ENCODE results near the gene CCDC171.
A peak's percentile ranks its signal among the peaks of the same experiment; 100 is the strongest.
"Not testable (repeated sequence)": the region's sequence is repeated elsewhere in the genome, so short reads cannot be mapped to it uniquely, and the experiment has no call there.

Gene CCDC171

GRCh38 chr9:15670246-15670645 is 117.4 kb downstream of the CCDC171 start:
- Histone ChIP-seq H3K9me3 (ENCODE audit: low read length) (no peaks in the 10 kb centered on the region), H2AFZ (ENCODE audit: low read depth, low read length) (no peak overlapping the region), H3K27me3 (ENCODE audit: insufficient read depth, low read length) (no peaks in the 10 kb centered on the region), H3K36me3 (ENCODE audit: insufficient read depth, low read length) (no peaks in the 10 kb centered on the region), H3K4me1 (ENCODE audit: insufficient read depth, low read length) (no peaks in the 10 kb centered on the region), H3K4me3 (ENCODE audit: low read length) (no peak overlapping the region)

DNA sequence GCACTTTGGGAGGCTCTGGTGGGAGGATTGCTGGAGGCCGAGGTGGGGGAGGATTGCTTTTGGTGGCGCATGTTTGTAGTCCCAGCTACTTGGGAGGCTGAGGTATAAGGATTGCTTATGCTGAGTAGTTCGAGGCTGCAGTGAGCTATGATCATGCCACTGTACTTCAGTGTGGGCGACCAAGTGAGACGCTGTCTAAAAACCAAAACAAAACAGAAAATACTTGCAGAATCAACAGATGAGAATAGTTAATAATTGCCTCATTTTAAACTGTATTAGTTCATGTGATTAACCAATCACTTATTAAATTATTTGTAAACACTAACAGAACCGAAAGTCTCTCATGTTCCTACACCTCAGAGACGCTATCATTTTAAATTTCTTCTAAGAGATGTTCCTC is 118.1 kb downstream of the CCDC171 start:
- Histone ChIP-seq H2AFZ (ENCODE audit: low read depth, low read length) (no peak overlapping the region), H3K27me3 (ENCODE audit: insufficient read depth, low read length) (no peaks in the 10 kb centered on the region), H3K36me3 (ENCODE audit: insufficient read depth, low read length) (no peaks in the 10 kb centered on the region), H3K4me3 (ENCODE audit: low read length) (no peak overlapping the region), H3K9me3 (ENCODE audit: low read length) (no peaks in the 10 kb centered on the region), H3K4me1 (ENCODE audit: insufficient read depth, low read length) (no peaks in the 10 kb centered on the region)

GRCh38 chr9:15693701-15694100 is 140.9 kb downstream of the CCDC171 start:
- Histone ChIP-seq H3K4me3 (ENCODE audit: low read length) (no peak overlapping the region), H2AFZ (ENCODE audit: low read depth, low read length) (no peak overlapping the region), H3K9me3 (ENCODE audit: low read length) (peaks cover 3% of the 10 kb centered on the region), H3K4me1 (ENCODE audit: insufficient read depth, low read length) (no peaks in the 10 kb centered on the region), H3K36me3 (ENCODE audit: insufficient read depth, low read length) (no peaks in the 10 kb centered on the region), H3K27me3 (ENCODE audit: insufficient read depth, low read length) (no peaks in the 10 kb centered on the region)

GRCh38 chr9:15696979-15697378 is 144.1 kb downstream of the CCDC171 start:
- H3K36me3 ChIP-seq (ENCODE audit: insufficient read depth, low read length): no peaks in the 10 kb centered on the region
- no peak overlapping the region for H2AFZ ChIP-seq (ENCODE audit: low read depth, low read length)
- no peaks in the 10 kb centered on the region for H3K9me3 ChIP-seq (ENCODE audit: low read length)
- no peak overlapping the region for H3K4me3 ChIP-seq (ENCODE audit: low read length)
- H3K27me3 ChIP-seq (ENCODE audit: insufficient read depth, low read length): no peaks in the 10 kb centered on the region
- no peaks in the 10 kb centered on the region for H3K4me1 ChIP-seq (ENCODE audit: insufficient read depth, low read length)

- H3K9me3 ChIP-seq (ENCODE audit: low read length): no peaks in the 10 kb centered on the region
- no peaks in the 10 kb centered on the region for H3K4me1 ChIP-seq (ENCODE audit: insufficient read depth, low read length)
- H3K27me3 ChIP-seq (ENCODE audit: insufficient read depth, low read length): no peaks in the 10 kb centered on the region
- H3K36me3 ChIP-seq (ENCODE audit: insufficient read depth, low read length): no peaks in the 10 kb centered on the region
- H3K4me3 ChIP-seq (ENCODE audit: low read length): no peak overlapping the region
- H2AFZ ChIP-seq (ENCODE audit: low read depth, low read length): no peak overlapping the region
Measured at GRCh38 chr9:15697446-15697851, 144.6 kb downstream of the CCDC171 start.

- not testable (repeated sequence) for H3K27me3 ChIP-seq (ENCODE audit: insufficient read depth, low read length); H3K9me3 ChIP-seq (ENCODE audit: low read length)
Measured at GRCh38 chr9:15699876-15700559, 147.2 kb downstream of the CCDC171 start.

GRCh38 chr9:15707000-15707399 is 154.2 kb downstream of the CCDC171 start:
- Histone ChIP-seq H3K4me1 (ENCODE audit: insufficient read depth, low read length) (no peaks in the 10 kb centered on the region), H3K27me3 (ENCODE audit: insufficient read depth, low read length) (no peaks in the 10 kb centered on the region), H3K36me3 (ENCODE audit: insufficient read depth, low read length) (no peaks in the 10 kb centered on the region), H3K9me3 (ENCODE audit: low read length) (no peaks in the 10 kb centered on the region), H3K4me3 (ENCODE audit: low read length) (no peak overlapping the region), H2AFZ (ENCODE audit: low read depth, low read length) (no peak overlapping the region)

More at GRCh38 chr9:15699876-15700559, 147.2 kb downstream of the CCDC171 start:
- not testable (repeated sequence) for H3K4me1 ChIP-seq (ENCODE audit: insufficient read depth, low read length); H3K4me3 ChIP-seq (ENCODE audit: low read length); H2AFZ ChIP-seq (ENCODE audit: low read depth, low read length); H3K36me3 ChIP-seq (ENCODE audit: insufficient read depth, low read length)

DNA sequence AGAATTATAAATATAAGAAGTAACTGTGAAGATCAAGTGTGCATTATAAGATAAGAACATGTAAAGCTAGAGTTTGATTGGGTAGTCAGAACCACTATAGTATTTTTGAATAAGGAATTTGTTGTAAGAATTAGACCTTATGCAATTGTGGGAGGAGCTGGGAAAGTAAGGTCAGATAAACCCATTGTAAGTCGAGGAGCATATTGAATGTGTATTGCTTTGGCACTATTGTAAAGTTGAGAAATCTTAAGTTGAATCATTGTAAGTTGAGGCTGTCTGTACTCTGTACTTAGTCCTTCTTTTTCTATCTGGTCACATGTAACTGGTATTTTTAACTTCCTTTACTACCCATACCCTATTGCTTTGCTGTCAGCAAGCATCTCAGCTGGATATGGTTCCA is 158.7 kb downstream of the CCDC171 start:
- Histone ChIP-seq H3K27me3 (ENCODE audit: insufficient read depth, low read length) (no peaks in the 10 kb centered on the region), H2AFZ (ENCODE audit: low read depth, low read length) (no peak overlapping the region), H3K4me3 (ENCODE audit: low read length) (no peak overlapping the region), H3K36me3 (ENCODE audit: insufficient read depth, low read length) (no peaks in the 10 kb centered on the region), H3K4me1 (ENCODE audit: insufficient read depth, low read length) (no peaks in the 10 kb centered on the region), H3K9me3 (ENCODE audit: low read length) (no peaks in the 10 kb centered on the region)

DNA sequence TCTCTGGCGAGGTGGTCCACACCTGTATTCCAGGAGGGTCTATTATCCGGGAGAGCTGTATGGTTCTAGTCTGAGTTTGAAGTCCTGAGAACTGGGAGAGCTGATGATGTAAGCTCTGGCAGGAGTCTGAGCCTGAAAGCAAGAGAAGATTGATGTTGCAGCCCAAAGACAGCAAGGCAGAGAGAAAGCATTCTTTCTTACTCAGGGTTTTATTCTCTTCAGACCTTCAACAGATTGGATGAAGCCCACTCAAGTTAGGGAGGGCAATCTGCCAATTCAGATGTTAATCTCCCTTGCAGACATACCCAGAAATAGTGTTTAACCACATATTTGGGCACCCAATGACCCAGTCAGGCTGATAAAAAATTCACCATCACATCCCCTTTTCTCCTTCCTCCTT is 159.1 kb downstream of the CCDC171 start:
- Histone ChIP-seq H3K9me3 (ENCODE audit: low read length) (no peaks in the 10 kb centered on the region), H3K4me1 (ENCODE audit: insufficient read depth, low read length) (no peaks in the 10 kb centered on the region), H3K4me3 (ENCODE audit: low read length) (no peak overlapping the region), H2AFZ (ENCODE audit: low read depth, low read length) (no peak overlapping the region), H3K27me3 (ENCODE audit: insufficient read depth, low read length) (no peaks in the 10 kb centered on the region), H3K36me3 (ENCODE audit: insufficient read depth, low read length) (no peaks in the 10 kb centered on the region)

GRCh38 chr9:15714746-15715145 is 161.9 kb downstream of the CCDC171 start:
- Histone ChIP-seq H3K9me3 (ENCODE audit: low read length) (no peaks in the 10 kb centered on the region), H3K4me3 (ENCODE audit: low read length) (no peak overlapping the region), H3K36me3 (ENCODE audit: insufficient read depth, low read length) (no peaks in the 10 kb centered on the region), H2AFZ (ENCODE audit: low read depth, low read length) (no peak overlapping the region), H3K4me1 (ENCODE audit: insufficient read depth, low read length) (no peaks in the 10 kb centered on the region), H3K27me3 (ENCODE audit: insufficient read depth, low read length) (no peaks in the 10 kb centered on the region)

- H3K36me3 ChIP-seq (ENCODE audit: insufficient read depth, low read length): no peaks in the 10 kb centered on the region
- H3K27me3 ChIP-seq (ENCODE audit: insufficient read depth, low read length): no peaks in the 10 kb centered on the region
- no peaks in the 10 kb centered on the region for H3K9me3 ChIP-seq (ENCODE audit: low read length)
- H3K4me1 ChIP-seq (ENCODE audit: insufficient read depth, low read length): peaks cover 5% of the 10 kb centered on the region
- H3K4me3 ChIP-seq (ENCODE audit: low read length): no peak overlapping the region
- no peak overlapping the region for H2AFZ ChIP-seq (ENCODE audit: low read depth, low read length)
Measured at GRCh38 chr9:15717290-15717967, 164.6 kb downstream of the CCDC171 start.

DNA sequence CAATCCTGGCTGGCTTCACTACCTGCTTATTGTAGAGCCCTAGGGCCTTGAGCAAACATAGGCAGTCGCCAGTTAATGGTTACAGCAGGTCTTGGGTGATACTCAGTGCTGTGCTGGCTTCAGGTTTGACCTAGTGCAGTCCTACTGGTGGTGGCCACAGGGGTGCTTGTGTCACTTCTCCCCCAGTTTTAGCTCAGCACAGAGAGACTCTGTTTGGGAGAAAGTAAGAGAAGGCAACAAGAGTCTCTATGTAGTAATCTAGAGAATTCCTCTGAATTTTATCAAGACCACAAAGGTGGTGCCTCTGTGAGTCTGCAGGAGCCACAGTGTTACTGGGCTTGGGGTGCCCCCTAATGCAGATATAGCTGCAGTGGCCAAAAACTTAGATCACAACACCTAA is 165.6 kb downstream of the CCDC171 start:
- Histone ChIP-seq H3K4me1 (ENCODE audit: insufficient read depth, low read length) (peaks cover 14% of the 10 kb centered on the region), H2AFZ (ENCODE audit: low read depth, low read length) (no peak overlapping the region), H3K27me3 (ENCODE audit: insufficient read depth, low read length) (no peaks in the 10 kb centered on the region), H3K36me3 (ENCODE audit: insufficient read depth, low read length) (no peaks in the 10 kb centered on the region), H3K9me3 (ENCODE audit: low read length) (no peaks in the 10 kb centered on the region), H3K4me3 (ENCODE audit: low read length) (no peak overlapping the region)

DNA sequence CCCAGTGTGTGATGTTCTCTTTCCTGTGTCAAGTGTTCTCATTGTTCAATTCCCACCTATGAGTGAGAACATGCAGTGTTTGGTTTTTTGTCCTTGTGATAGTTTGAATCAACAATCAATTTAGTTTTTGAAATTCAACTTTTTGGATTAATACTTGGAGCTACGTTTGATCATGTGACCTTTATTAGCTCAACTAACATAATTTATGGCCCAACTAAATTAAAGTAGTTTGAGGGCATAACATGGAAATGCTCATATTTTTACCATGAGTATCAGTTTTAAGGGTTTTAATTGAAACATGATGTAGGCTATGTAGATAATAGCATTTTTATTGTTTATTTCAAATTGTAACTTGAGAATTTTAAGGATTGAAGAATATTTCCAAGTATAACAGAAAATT is 168.0 kb downstream of the CCDC171 start:
- Histone ChIP-seq H3K27me3 (ENCODE audit: insufficient read depth, low read length) (no peaks in the 10 kb centered on the region), H3K4me1 (ENCODE audit: insufficient read depth, low read length) (peaks cover 25% of the 10 kb centered on the region), H3K4me3 (ENCODE audit: low read length) (no peak overlapping the region)

GRCh38 chr9:15722888-15723287 is 170.0 kb downstream of the CCDC171 start:
- H2AFZ ChIP-seq (ENCODE audit: low read depth, low read length): peak overlapping the region; percentile 52
- peak overlapping the region; percentile 15 for H3K4me3 ChIP-seq (ENCODE audit: low read length)
- H3K4me1 ChIP-seq (ENCODE audit: insufficient read depth, low read length): peaks cover 25% of the 10 kb centered on the region
- no peaks in the 10 kb centered on the region for H3K9me3 ChIP-seq (ENCODE audit: low read length)
- no peaks in the 10 kb centered on the region for H3K36me3 ChIP-seq (ENCODE audit: insufficient read depth, low read length)
- no peaks in the 10 kb centered on the region for H3K27me3 ChIP-seq (ENCODE audit: insufficient read depth, low read length)

More for the DNA sequence above, 168.0 kb downstream of the CCDC171 start:
- Histone ChIP-seq H3K9me3 (ENCODE audit: low read length) (no peaks in the 10 kb centered on the region), H3K36me3 (ENCODE audit: insufficient read depth, low read length) (no peaks in the 10 kb centered on the region), H2AFZ (ENCODE audit: low read depth, low read length) (no peak overlapping the region)
